H9 (cell line): ENCODE data around the gene PARVB. TPM values are rescaled to one million over a fixed set of nuclear protein-coding genes. Genes with fewer than 3 reads are reported as not detected.
A peak's percentile ranks its signal among the peaks of the same experiment; 100 is the strongest.

Experiments used
- DNase-seq: peaks from one replicate; pipeline ENCODE4 v3.0.0-alpha.2; 2017
- H2AFZ ChIP-seq: one replicate; pipeline ENCODE4 v1.6.1; 2013; ENCODE audit warnings: mild to moderate bottlenecking, low read length, control low read depth, moderate library complexity
- H2AK5ac ChIP-seq: 2 replicates; pipeline ENCODE4 v1.6.1; 2013; ENCODE audit warnings: low read length, control low read depth, mixed read lengths; ENCODE audit not compliant: insufficient read length
- H2BK120ac ChIP-seq: one replicate; pipeline ENCODE4 v1.6.1; 2013; ENCODE audit warnings: low read depth, mild to moderate bottlenecking, low read length, control low read depth, inconsistent platforms; ENCODE audit not compliant: poor library complexity, severe bottlenecking
- H2BK12ac ChIP-seq: 2 replicates; pipeline ENCODE4 v1.6.1; 2013; ENCODE audit warnings: low read length, control low read depth, mixed read lengths, low read depth; ENCODE audit not compliant: insufficient read length
- H2BK15ac ChIP-seq: 2 replicates; pipeline ENCODE4 v1.6.1; 2013; ENCODE audit warnings: low read depth, low read length, control low read depth
- H2BK20ac ChIP-seq: one replicate; pipeline ENCODE4 v1.6.1; 2013; ENCODE audit warnings: low read depth, mild to moderate bottlenecking, low read length, control low read depth, inconsistent platforms; ENCODE audit not compliant: poor library complexity, severe bottlenecking
- H2BK5ac ChIP-seq: 2 replicates; pipeline ENCODE4 v1.6.1; 2013; ENCODE audit warnings: low read length, control low read depth, mixed read lengths; ENCODE audit not compliant: insufficient read length
- H3K14ac ChIP-seq: 2 replicates; pipeline ENCODE4 v1.6.1; 2013; ENCODE audit warnings: low read length, control low read depth; ENCODE audit not compliant: insufficient read depth
- H3K18ac ChIP-seq: 2 replicates; pipeline ENCODE4 v1.6.1; 2013; ENCODE audit warnings: low read depth, mild to moderate bottlenecking, mixed read lengths, low read length, control low read depth; ENCODE audit not compliant: insufficient read length
- H3K23ac ChIP-seq: 2 replicates; pipeline ENCODE4 v1.6.1; 2013; ENCODE audit warnings: low read length, control low read depth, mixed read lengths, low read depth; ENCODE audit not compliant: insufficient read length
- H3K23me2 ChIP-seq: 2 replicates; pipeline ENCODE4 v1.6.1; 2013; ENCODE audit warnings: low read depth, mild to moderate bottlenecking, mixed read lengths, low read length, control low read depth; ENCODE audit not compliant: insufficient read length, poor library complexity, severe bottlenecking
- H3K27ac ChIP-seq: 2 replicates; pipeline ENCODE4 v1.5.1; 2013; ENCODE audit warnings: low read length, control low read depth, mixed read lengths, low read depth; ENCODE audit not compliant: insufficient read length
- H3K27me3 ChIP-seq: 2 replicates; pipeline ENCODE4 v1.6.1; 2013; ENCODE audit warnings: low read length, control low read depth, inconsistent platforms; ENCODE audit not compliant: insufficient read depth
- H3K4ac ChIP-seq: 2 replicates; pipeline ENCODE4 v1.6.1; 2013; ENCODE audit warnings: low read depth, mild to moderate bottlenecking, control low read depth, inconsistent platforms, low read length, moderate library complexity
- H3K4me1 ChIP-seq: 2 replicates; pipeline ENCODE4 v1.6.1; 2013; ENCODE audit warnings: low read length, control low read depth, inconsistent platforms; ENCODE audit not compliant: insufficient read depth
- H3K4me2 ChIP-seq: 2 replicates; pipeline ENCODE4 v1.6.1; 2013; ENCODE audit warnings: low read length, control low read depth, mixed read lengths; ENCODE audit not compliant: insufficient read length, insufficient read depth
- H3K56ac ChIP-seq: 2 replicates; pipeline ENCODE4 v1.6.1; 2013; ENCODE audit warnings: low read depth, mild to moderate bottlenecking, mixed read lengths, low read length, control low read depth; ENCODE audit not compliant: insufficient read length
- H3K79me1 ChIP-seq: 2 replicates; pipeline ENCODE4 v1.6.1; 2013; ENCODE audit warnings: low read depth, mild to moderate bottlenecking, moderate library complexity, low read length, control low read depth, inconsistent platforms; ENCODE audit not compliant: insufficient read depth, poor library complexity, severe bottlenecking
- H3K79me2 ChIP-seq: 2 replicates; pipeline ENCODE4 v1.6.1; 2013; ENCODE audit warnings: low read length, control low read depth, inconsistent platforms; ENCODE audit not compliant: insufficient read depth
- H3K9ac ChIP-seq: 2 replicates; pipeline ENCODE4 v1.6.1; 2013; ENCODE audit warnings: low read length, control low read depth, mixed read lengths; ENCODE audit not compliant: insufficient read length; ENCODE audit errors: extremely low read depth
- H3K9me3 ChIP-seq: one replicate; pipeline ENCODE4 v1.6.1; 2013; ENCODE audit warnings: low read depth, low read length, inconsistent platforms; ENCODE audit not compliant: control insufficient read depth
- H3T11ph ChIP-seq: one replicate; pipeline ENCODE4 v1.6.1; 2013; ENCODE audit warnings: mild to moderate bottlenecking, low read length, control low read depth, inconsistent platforms
- H4K20me1 ChIP-seq: one replicate; pipeline ENCODE4 v1.6.1; 2013; ENCODE audit not compliant: control insufficient read depth, insufficient read length, insufficient read depth
- H4K5ac ChIP-seq: 2 replicates; pipeline ENCODE4 v1.6.1; 2013; ENCODE audit warnings: low read depth, mild to moderate bottlenecking, mixed read lengths, low read length, control low read depth; ENCODE audit not compliant: insufficient read length
- H4K8ac ChIP-seq: replicated peaks from 2 replicates; pipeline ENCODE4 v1.6.1; 2013; ENCODE audit warnings: low read length, control low read depth, mixed read lengths, low read depth; ENCODE audit not compliant: insufficient read length
- H4K91ac ChIP-seq: 2 replicates; pipeline ENCODE4 v1.6.1; 2013; ENCODE audit warnings: low read depth, mild to moderate bottlenecking, moderate library complexity, mixed read lengths, low read length, control low read depth; ENCODE audit not compliant: insufficient read length
- H3K27ac Mint-ChIP-seq, 3 experiments: 2 replicates in 2 of 3; 3 replicates in 1 of 3; pipeline ENCODE4 v1.8.0; 2020 to 2021; ENCODE audit warnings: mixed read lengths in 3 of 3, mild to moderate bottlenecking in 1 of 3, moderate library complexity in 1 of 3
- H3K27me3 Mint-ChIP-seq: 2 replicates; pipeline ENCODE4 v1.8.0; 2021; ENCODE audit warnings: low read depth, mild to moderate bottlenecking, moderate library complexity, mixed read lengths
- H3K36me3 Mint-ChIP-seq, 3 experiments: 2 replicates in 2 of 3; 3 replicates in 1 of 3; pipeline ENCODE4 v1.8.0; 2020 to 2021; ENCODE audit warnings: low read depth in 3 of 3, mixed read lengths in 3 of 3; ENCODE audit not compliant: insufficient read depth in 1 of 3
- H3K4me1 Mint-ChIP-seq, 2 experiments: 2 replicates each; pipeline ENCODE4 v1.8.0; 2020; ENCODE audit warnings: mixed read lengths in 2 of 2
- H3K4me3 Mint-ChIP-seq, 2 experiments: 2 replicates in 1 of 2; 3 replicates in 1 of 2; pipeline ENCODE4 v1.8.0; 2020 to 2021; ENCODE audit warnings: mild to moderate bottlenecking in 2 of 2, mixed read lengths in 2 of 2, moderate library complexity in 1 of 2
- H3K9me3 Mint-ChIP-seq, 2 experiments: 2 replicates in 1 of 2; 3 replicates in 1 of 2; pipeline ENCODE4 v1.8.0; 2020; ENCODE audit warnings: mild to moderate bottlenecking in 2 of 2, mixed read lengths in 2 of 2, moderate library complexity in 1 of 2
- WGBS: extraction: QIAGEN DNeasy Blood & Tissue Kit; methylation state at CpG from one replicate; pipeline ENCODE4 v1.1.7; 2013; ENCODE audit warnings: missing lambda C conversion rate, low lambda C conversion rate, mixed read lengths; ENCODE audit not compliant: insufficient read length; ENCODE audit errors: extremely low coverage; 5-methylcytosine and 5-hydroxymethylcytosine counted together
- total RNA-seq: library from RNA; stranded (reverse); gene quantifications from 2 replicates; pipeline ENCODE4 v1.2.1, GENCODE V29; 2021
- TF ChIP-seq, protein P1 (sequence below): fragments of 200-600 bp; sonication (generic); conservative IDR thresholded peaks from 3 replicates; pipeline ENCODE4 v1.8.0; 2021; ENCODE audit warnings: antibody characterized with exemption, mild to moderate bottlenecking

PARVB gene
- total RNA-seq, 1 experiment from 2014 or later, result 15.6 TPM

DNA sequence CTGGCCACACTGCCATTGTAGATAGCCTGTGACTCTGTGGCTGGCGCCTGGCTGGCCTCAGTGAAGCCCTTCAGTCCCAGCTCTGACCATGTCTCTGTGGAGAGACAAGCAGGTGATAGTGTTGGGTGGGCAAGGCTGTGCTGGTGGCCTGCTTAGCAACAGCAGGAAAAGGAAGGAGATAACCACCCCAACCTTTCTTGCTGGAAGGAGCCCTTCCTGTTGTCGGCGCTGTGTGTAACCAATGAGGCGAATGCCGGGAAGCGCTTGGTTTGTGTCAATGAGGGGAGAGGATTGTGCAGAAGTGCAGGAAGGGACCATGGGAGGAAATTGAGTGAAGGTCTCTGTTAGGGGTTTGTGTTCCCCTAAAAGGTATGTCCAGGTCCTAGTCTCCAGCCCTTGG lies 27.3 kb downstream of the PARVB start:
- H2BK12ac ChIP-seq, result no peak overlapping the region
- H3K23ac ChIP-seq, result no peak overlapping the region
- no peak overlapping the region for H3K56ac ChIP-seq
- H2BK20ac ChIP-seq, result no peak overlapping the region
- no peaks in the 10 kb centered on the region for H3K79me2 ChIP-seq
- no peak for DNase-seq
- no peaks in the 10 kb centered on the region for H3K79me1 ChIP-seq
- H3K9ac ChIP-seq, result no peak overlapping the region
- no peaks in the 10 kb centered on the region for H3K9me3 ChIP-seq
- H2AFZ ChIP-seq, result no peak overlapping the region
- no peak overlapping the region for H2BK120ac ChIP-seq
- H3K14ac ChIP-seq, result no peak overlapping the region; the same call in 1 of the 2 replicates
- peak overlapping the region in 2 of 3 experiments; percentile 1 to 32; a peak in 1 of 7 replicates for H3K27ac Mint-ChIP-seq
- H3T11ph ChIP-seq, result no peak overlapping the region
- no peak overlapping the region for H4K91ac ChIP-seq
- H3K18ac ChIP-seq, result no peak overlapping the region
- peaks cover 4% of the 10 kb centered on the region for H3K27me3 Mint-ChIP-seq
- TF ChIP-seq, protein P1, sequence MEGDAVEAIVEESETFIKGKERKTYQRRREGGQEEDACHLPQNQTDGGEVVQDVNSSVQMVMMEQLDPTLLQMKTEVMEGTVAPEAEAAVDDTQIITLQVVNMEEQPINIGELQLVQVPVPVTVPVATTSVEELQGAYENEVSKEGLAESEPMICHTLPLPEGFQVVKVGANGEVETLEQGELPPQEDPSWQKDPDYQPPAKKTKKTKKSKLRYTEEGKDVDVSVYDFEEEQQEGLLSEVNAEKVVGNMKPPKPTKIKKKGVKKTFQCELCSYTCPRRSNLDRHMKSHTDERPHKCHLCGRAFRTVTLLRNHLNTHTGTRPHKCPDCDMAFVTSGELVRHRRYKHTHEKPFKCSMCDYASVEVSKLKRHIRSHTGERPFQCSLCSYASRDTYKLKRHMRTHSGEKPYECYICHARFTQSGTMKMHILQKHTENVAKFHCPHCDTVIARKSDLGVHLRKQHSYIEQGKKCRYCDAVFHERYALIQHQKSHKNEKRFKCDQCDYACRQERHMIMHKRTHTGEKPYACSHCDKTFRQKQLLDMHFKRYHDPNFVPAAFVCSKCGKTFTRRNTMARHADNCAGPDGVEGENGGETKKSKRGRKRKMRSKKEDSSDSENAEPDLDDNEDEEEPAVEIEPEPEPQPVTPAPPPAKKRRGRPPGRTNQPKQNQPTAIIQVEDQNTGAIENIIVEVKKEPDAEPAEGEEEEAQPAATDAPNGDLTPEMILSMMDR, result no peak
- H4K8ac ChIP-seq, result no peak overlapping the region
- H3K27me3 ChIP-seq, result no peaks in the 10 kb centered on the region
- no peak overlapping the region for H3K4ac ChIP-seq
- no CpG with 5 or more reads among the region's 6 CpGs for WGBS
- no peaks in the 10 kb centered on the region for H4K20me1 ChIP-seq
- H3K23me2 ChIP-seq, result no peaks in the 10 kb centered on the region
- no peak overlapping the region for H3K4me2 ChIP-seq
- peaks cover 29 to 39% of the 10 kb centered on the region in 2 experiments for H3K4me1 Mint-ChIP-seq
- no peak overlapping the region for H2AK5ac ChIP-seq
- no peak overlapping the region for H4K5ac ChIP-seq
- no peak overlapping the region for H3K4me3 Mint-ChIP-seq
- no peak overlapping the region for H2BK15ac ChIP-seq
- no peak overlapping the region for H3K27ac ChIP-seq
- H3K9me3 Mint-ChIP-seq, result no peaks in the 10 kb centered on the region
- no peaks in the 10 kb centered on the region for H3K36me3 Mint-ChIP-seq
- H3K4me1 ChIP-seq, result 0 out of 2 replicates have a peak, but pooled peaks cover 2% of the 10 kb centered on the region
- H2BK5ac ChIP-seq, result no peak overlapping the region
